Raji (cell line): ENCODE measurements around the gene MAML3.

Experiments used
- POLR2A ChIP-seq: IDR thresholded peaks from 2 replicates; pipeline ENCODE4 v1.6.1; 2011; ENCODE audit warnings: low read depth, low read length, control low read depth; ENCODE audit not compliant: insufficient read depth

Gene MAML3

DNA sequence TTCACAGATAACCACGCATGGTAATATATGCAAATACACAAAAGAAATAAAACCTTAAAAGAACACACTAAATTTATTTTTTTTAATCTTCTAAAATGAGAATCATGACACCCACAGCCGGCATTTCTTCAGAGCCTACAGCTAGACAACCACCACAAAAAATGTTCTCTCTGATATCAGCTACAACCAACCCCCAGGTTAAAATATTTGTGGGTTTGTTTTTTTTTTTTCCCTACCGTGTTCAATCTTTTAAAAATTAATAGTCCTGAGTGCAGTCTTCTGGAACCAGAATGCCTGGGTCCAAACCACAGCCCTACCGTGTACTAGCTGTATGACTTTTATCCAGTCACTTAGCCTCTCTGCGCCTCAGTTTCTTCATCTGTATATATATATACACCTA, 36.0 kb downstream of the MAML3 start:
- no peak for TF ChIP-seq POLR2A

DNA sequence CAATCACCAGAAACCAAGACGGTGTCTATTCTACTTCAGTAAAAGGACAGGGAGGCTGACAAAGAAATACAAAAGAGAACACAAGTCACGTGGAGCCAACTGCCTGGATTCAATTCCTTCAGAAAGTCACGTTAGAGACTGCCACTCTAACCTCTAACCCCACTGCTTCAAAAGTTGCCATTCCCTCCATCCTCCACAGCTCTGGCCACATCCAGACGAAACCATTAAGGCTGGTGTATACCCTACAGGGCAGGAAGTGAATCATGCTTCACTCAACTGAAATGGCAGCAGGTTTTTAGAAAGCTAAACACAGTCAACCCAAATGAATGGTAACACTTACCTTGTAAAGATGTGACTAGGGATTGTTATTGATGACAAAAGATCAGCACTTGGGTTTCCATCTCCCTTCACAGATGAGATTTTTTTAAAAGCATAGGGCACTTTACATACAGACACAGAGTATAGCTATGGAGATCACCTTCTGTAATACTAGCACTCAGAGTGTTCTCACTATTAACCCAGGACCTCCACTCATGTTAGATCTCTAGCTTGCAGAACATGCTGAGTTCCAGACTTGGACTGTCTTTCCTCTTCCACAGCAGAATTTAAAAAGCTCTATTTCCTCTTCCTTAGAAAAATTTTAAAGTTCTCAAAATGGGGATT, 37.4 kb downstream of the MAML3 start:
- no peak for TF ChIP-seq POLR2A

GRCh38 chr4:140115140-140115539, 38.8 kb downstream of the MAML3 start:
- no peak for TF ChIP-seq POLR2A

DNA sequence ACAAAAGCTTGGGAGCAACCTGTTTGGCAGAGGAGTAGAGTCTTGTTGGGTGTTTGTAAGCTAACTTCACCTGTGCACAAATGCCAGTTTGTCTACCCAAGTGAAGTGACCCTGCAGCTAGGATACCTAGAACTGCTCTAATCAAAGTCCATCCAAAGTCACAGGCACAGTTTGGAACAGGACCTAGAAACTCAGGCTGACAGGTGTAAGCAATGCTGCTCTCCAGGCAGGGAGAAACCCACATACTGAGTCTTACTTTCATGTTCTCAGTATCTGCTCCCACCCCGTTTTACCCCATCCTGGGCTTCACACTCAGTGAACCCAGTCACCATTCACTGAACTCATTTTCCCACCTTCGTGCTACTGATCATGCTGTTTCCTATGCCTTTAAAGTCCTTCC, 40.3 kb downstream of the MAML3 start:
- no peak for TF ChIP-seq POLR2A

DNA sequence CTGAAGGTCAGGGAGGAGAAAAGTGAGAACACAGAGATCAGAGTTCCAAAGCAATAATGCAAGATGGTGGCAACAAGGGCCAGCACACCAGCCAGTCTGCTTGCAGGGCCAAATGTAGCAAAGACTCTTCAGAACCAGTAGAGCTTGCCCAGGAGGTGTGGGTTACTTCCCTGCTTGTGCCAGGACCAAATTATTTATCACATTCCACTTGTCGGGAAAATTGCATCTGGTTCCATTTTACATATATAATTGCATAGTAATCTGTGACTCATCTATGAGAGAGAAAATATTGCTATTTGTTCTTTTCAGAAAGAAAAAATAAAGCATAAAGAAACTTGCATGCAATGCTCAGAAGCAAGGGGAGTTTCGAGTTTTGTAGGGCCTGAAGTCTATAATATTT, 41.4 kb downstream of the MAML3 start:
- no peak for TF ChIP-seq POLR2A

- no peak for TF ChIP-seq POLR2A
Observed at GRCh38 chr4:140111256-140111655, 42.7 kb downstream of the MAML3 start.

GRCh38 chr4:140110542-140111215, 43.3 kb downstream of the MAML3 start:
- TF ChIP-seq POLR2A: no peak

DNA sequence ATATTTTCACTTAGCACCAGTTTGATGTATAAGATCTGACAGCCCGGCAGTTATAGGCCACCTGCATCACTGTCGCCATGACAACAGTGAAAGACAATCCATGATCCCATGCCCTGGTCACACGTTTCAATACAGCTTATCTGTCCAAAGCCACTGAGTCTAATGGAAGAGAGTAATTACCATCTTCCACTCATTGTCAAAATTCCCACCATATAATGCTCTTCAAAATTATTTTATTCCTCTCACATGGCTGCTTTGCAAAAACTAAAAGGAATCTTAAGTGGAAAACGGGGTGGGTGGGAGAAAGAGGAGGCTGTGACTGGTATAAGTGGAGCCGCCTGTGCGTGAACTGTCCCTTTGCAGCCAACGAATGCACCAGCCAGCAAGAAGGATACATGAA, 44.2 kb downstream of the MAML3 start:
- no peak for TF ChIP-seq POLR2A

DNA sequence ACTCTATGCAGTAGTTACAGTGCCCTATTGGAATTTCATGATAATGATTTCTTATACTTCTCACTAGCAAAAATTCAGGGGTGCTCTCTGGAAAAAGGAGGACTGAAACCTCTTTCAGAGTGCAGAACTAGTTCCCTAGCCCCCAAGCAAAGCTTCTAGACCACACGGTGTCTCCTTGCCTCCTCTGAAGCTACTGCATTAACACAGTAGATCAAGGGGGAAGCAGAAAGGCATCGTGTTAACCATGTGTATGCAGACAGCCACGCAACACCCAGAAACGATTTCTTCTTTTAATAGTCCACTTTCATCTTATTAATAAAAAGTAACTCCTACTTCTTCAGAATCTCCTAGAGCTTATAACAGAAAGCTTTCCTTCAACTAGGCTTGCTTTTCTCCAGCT, 44.7 kb downstream of the MAML3 start:
- no peak for TF ChIP-seq POLR2A

- no peak for TF ChIP-seq POLR2A
Observed at GRCh38 chr4:140108713-140109230, 45.2 kb downstream of the MAML3 start.

DNA sequence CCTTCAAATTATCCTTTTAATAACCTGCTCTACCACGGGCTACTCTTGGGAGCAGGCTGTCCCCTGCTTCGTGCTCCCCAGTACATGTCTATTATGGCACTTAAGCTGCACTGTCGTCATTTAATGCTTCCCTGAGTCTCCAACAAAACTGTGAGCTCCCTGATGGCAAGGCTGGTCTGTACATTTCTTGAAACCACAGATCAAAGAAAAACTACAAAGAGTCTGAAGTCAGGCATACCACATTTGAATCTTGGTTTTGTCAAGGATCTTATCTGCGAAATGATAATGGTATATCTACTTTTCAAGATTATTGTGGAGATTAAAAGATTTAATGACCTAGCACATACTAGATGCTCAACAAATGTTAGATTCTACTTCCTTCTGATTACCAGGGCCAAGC, 45.7 kb downstream of the MAML3 start:
- no peak for TF ChIP-seq POLR2A

DNA sequence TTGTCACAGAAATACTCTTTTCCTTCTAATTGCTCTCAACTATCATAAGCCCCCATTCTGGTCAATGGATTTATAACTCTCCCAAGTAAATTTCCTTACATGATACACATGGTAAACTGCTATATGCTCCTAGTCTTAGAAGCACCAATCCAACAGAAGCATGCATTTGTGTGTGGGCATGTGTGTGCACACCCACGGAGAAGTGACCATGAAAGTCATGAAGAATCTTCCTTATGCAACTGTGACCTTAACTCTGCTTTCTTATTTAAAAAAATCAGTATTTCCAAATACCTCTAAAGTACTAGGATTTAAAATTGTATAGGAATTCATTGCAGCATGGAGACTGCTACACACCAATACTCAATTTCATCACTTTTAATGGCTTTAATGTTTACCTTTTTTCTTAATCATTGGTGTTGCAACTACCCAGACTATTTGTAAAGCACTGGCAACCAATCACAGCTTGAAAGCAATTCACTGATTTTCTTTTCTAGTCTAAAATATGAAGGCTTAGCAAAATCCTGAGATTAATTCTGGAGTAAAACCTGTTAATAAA, 47.6 kb downstream of the MAML3 start:
- TF ChIP-seq POLR2A: no peak

DNA sequence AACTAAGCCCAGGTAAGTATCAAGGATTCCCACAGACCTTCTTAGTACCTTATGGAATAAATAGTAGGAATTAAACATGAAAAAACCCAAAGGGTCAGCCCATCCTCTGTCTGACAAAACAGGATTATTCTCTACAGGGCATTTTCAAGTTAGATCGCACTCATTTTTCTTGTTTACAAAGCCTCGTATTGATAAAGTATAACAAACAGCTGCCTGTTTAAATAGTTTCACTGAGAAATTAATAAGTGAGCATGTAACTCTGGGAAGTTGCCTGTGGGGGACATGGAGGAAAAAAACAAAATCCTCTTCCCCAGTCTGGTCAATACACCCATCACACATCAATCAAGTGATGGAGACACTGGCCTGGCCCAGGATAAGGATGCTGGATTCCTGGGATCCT, 48.5 kb downstream of the MAML3 start:
- TF ChIP-seq POLR2A: no peak

- TF ChIP-seq POLR2A: no peak
Observed at GRCh38 chr4:140103676-140104075, 50.3 kb downstream of the MAML3 start.

DNA sequence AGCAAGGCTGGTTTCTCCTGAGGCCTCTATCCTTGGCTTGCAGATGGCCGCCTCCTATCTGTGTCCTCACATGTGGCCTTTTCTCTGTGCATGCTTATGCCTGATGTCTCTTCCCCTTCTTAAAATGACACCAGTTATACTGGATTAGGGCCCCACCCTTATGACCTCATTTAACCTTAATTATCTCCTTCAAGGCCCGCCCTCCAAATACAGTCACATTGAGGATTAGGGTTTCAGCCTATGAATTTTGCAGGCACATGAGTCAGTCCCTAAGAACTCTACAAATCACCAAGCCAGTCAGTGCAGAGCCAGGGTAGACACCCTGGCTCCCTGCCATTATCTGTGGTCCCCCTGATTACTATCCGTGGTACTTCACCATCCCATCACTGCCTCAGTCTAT, 51.6 kb downstream of the MAML3 start:
- TF ChIP-seq POLR2A: no peak

- TF ChIP-seq POLR2A: no peak
Observed at GRCh38 chr4:140100771-140101170, 53.2 kb downstream of the MAML3 start.
